SU-DHL-6 (cell line): ENCODE results near the gene HS2ST1.

Source experiments
- H2AFZ ChIP-seq: fragments of 200-600 bp; sonication (generic); 2 replicates; pipeline ENCODE4 v1.6.1; 2014; ENCODE audit warnings: low read depth, mild to moderate bottlenecking, moderate library complexity, mixed read lengths, antibody characterized with exemption, low read length; ENCODE audit not compliant: severe bottlenecking
- H3F3A ChIP-seq: fragments of 200-600 bp; shearing (Covaris generic); 2 replicates; pipeline ENCODE4 v1.6.0; 2016; ENCODE audit warnings: antibody characterized with exemption, mild to moderate bottlenecking; ENCODE audit not compliant: insufficient read depth
- H3K27ac ChIP-seq: fragments of 200-600 bp; sonication (generic); 2 replicates; pipeline ENCODE4 v1.5.1; 2016; ENCODE audit warnings: low read depth, mild to moderate bottlenecking, low read length, moderate library complexity, mixed read lengths
- H3K27me3 ChIP-seq: fragments of 200-600 bp; sonication (generic), shearing (Covaris generic); 2 replicates; pipeline ENCODE4 v1.6.0; 2014; ENCODE audit warnings: mild to moderate bottlenecking, low read length
- H3K36me3 ChIP-seq: fragments of 200-600 bp; sonication (generic); 2 replicates; pipeline ENCODE4 v1.6.1; 2014; ENCODE audit warnings: mild to moderate bottlenecking, low read length, mixed read lengths
- H3K4me2 ChIP-seq: fragments of 300-600, 200-600 bp; shearing (Covaris generic), sonication (generic); 2 replicates; pipeline ENCODE4 v1.6.0; 2014; ENCODE audit warnings: low read length, low read depth, mild to moderate bottlenecking; ENCODE audit not compliant: poor library complexity, severe bottlenecking
- H3K4me3 ChIP-seq: fragments of 200-600 bp; sonication (generic); 2 replicates; pipeline ENCODE4 v1.5.1; 2014; ENCODE audit warnings: antibody characterized with exemption, low read length, mild to moderate bottlenecking, mixed read lengths; ENCODE audit not compliant: insufficient read depth, poor library complexity, severe bottlenecking
- H3K79me2 ChIP-seq: fragments of 200-600 bp; sonication (generic); 2 replicates; pipeline ENCODE4 v1.6.1; 2014; ENCODE audit warnings: mild to moderate bottlenecking, low read length, moderate library complexity; ENCODE audit not compliant: insufficient read depth
- H3K9ac ChIP-seq: fragments of 200-600 bp; sonication (generic); 2 replicates; pipeline ENCODE4 v1.7.0; 2014; ENCODE audit warnings: mild to moderate bottlenecking, low read length
- H3K9me2 ChIP-seq: fragments of 200-600 bp; sonication (generic); replicated peaks from 2 replicates; pipeline ENCODE4 v1.6.1; 2014; ENCODE audit warnings: low read length; ENCODE audit not compliant: insufficient read depth
- H3K9me3 ChIP-seq: fragments of 200-600 bp; sonication (generic); 2 replicates; pipeline ENCODE4 v1.6.1; 2014; ENCODE audit warnings: low read length, mixed read lengths; ENCODE audit not compliant: insufficient read depth
- H4K20me1 ChIP-seq: fragments of 200-600 bp; sonication (generic); 2 replicates; pipeline ENCODE4 v1.6.1; 2014; ENCODE audit warnings: low read depth, mild to moderate bottlenecking, antibody characterized with exemption, low read length, moderate library complexity, mixed read lengths
- CTCF ChIP-seq: fragments of 200-600 bp; sonication (generic); IDR thresholded peaks from one replicate; pipeline ENCODE4 v1.5.1; 2017; ENCODE audit warnings: antibody characterized with exemption, mild to moderate bottlenecking, low read length, moderate library complexity; ENCODE audit not compliant: insufficient read depth, poor library complexity, severe bottlenecking
- EZH2phosphoT487 ChIP-seq: fragments of 200-600 bp; sonication (generic), shearing (Covaris generic); conservative IDR thresholded peaks from 2 replicates; pipeline ENCODE4 v1.6.1; 2018; ENCODE audit warnings: mild to moderate bottlenecking, antibody characterized with exemption, low read length, moderate library complexity, mixed read lengths

Gene HS2ST1

GRCh38 chr1:87030740-87031690 is 116.6 kb downstream of the HS2ST1 start:
- Histone ChIP-seq H3K27ac (peak overlapping the region; percentile 96), H4K20me1 (no peaks in the 10 kb centered on the region), H2AFZ (no peak overlapping the region), H3K36me3 (0 out of 2 replicates have a peak, but pooled peaks cover 3% of the 10 kb centered on the region), H3K9me3 (no peaks in the 10 kb centered on the region), H3K4me2 (peak overlapping the region; percentile 91), H3K27me3 (no peaks in the 10 kb centered on the region), H3F3A (peaks cover 89% of the 10 kb centered on the region), H3K4me3 (peak overlapping the region; percentile 41), H3K9ac (peak overlapping the region; percentile 56), H3K79me2 (peaks cover 99% of the 10 kb centered on the region), H3K9me2 (no peaks in the 10 kb centered on the region)
- TF ChIP-seq EZH2phosphoT487: no peak
- TF ChIP-seq CTCF: no peak

- Histone ChIP-seq H3K27me3 (no peaks in the 10 kb centered on the region), H3K9me2 (no peaks in the 10 kb centered on the region), H3K36me3 (0 out of 2 replicates have a peak, but pooled peaks cover 3% of the 10 kb centered on the region), H3K79me2 (peaks cover 99% of the 10 kb centered on the region), H3K4me3 (peak overlapping the region; percentile 13), H2AFZ (no peak overlapping the region), H3K9ac (no peak overlapping the region), H3F3A (peaks cover 75% of the 10 kb centered on the region), H4K20me1 (no peaks in the 10 kb centered on the region), H3K9me3 (no peaks in the 10 kb centered on the region), H3K27ac (peak overlapping the region; percentile 96), H3K4me2 (peak overlapping the region; percentile 40)
- TF ChIP-seq EZH2phosphoT487 (no peak), CTCF (no peak)
These were observed 119.9 kb downstream of the HS2ST1 start for GRCh38 chr1:87034351-87034750.

GRCh38 chr1:87039096-87039495 is 124.7 kb downstream of the HS2ST1 start:
- TF ChIP-seq CTCF (no peak), EZH2phosphoT487 (no peak)
- Histone ChIP-seq H3K27me3 (no peaks in the 10 kb centered on the region), H3K27ac (peak overlapping the region; percentile 83), H3K9ac (no peak overlapping the region), H3K9me2 (no peaks in the 10 kb centered on the region), H3K36me3 (no peaks in the 10 kb centered on the region), H3K9me3 (no peaks in the 10 kb centered on the region), H2AFZ (no peak overlapping the region), H3K4me3 (no peak overlapping the region), H3K4me2 (peak overlapping the region; percentile 73), H3F3A (peaks cover 71% of the 10 kb centered on the region), H3K79me2 (peaks cover 97% of the 10 kb centered on the region), H4K20me1 (no peaks in the 10 kb centered on the region)
